Panc1 (cell line): ENCODE results near the gene PRLR. TPM values are rescaled to one million over a fixed set of nuclear protein-coding genes. Genes with fewer than 3 reads are reported as not detected.

ENCODE experiments used
- ATAC-seq: fragments of 200-7000 bp; cut with Tn5 transposase; 2 replicates; pipeline ENCODE4 v1.9.1; 2020; ENCODE audit warnings: mild to moderate bottlenecking, moderate library complexity
- BruUV-seq: library from RNA; stranded (reverse); fragments of 400-500 nt; replicated peaks from 2 replicates; lab custom pipeline; 2021; lab: Mats Ljungman, UMichigan
- CTCF ChIA-PET: fragments of 300-600 bp; sonication (Branson Sonifier 250); formaldehyde crosslinking; loops from one replicate; lab custom pipeline; 2022; ENCODE audit warnings: antibody characterized with exemption; lab: Charles Lee
- POLR2A ChIA-PET: fragments of 300-600 bp; sonication (Branson Sonifier 250); formaldehyde crosslinking; loops from one replicate; lab custom pipeline; 2022; ENCODE audit warnings: antibody characterized with exemption; lab: Charles Lee
- DNase-seq: peaks from one replicate; pipeline ENCODE4 v3.0.0-alpha.2; 2010; ENCODE audit warnings: low read depth, low spot score
- H3K27ac ChIP-seq: 2 replicates; pipeline ENCODE4 v1.5.1; 2011; ENCODE audit warnings: mild to moderate bottlenecking, low read length, inconsistent platforms
- H3K27me3 ChIP-seq: fragments of 200-500 bp; sonication (Bioruptor generic); 2 replicates; pipeline ENCODE4 v1.6.0; 2014; ENCODE audit warnings: low read length, inconsistent platforms; ENCODE audit not compliant: control insufficient read depth, insufficient read depth
- H3K36me3 ChIP-seq: fragments of 200-500 bp; sonication (Bioruptor generic); 2 replicates; pipeline ENCODE4 v1.5.1; 2014; ENCODE audit warnings: inconsistent platforms, mild to moderate bottlenecking, low read length, moderate library complexity; ENCODE audit not compliant: control insufficient read depth, insufficient read depth
- H3K4me1 ChIP-seq: 2 replicates; pipeline ENCODE4 v1.5.1; 2011; ENCODE audit warnings: inconsistent platforms, mild to moderate bottlenecking, low read length, moderate library complexity; ENCODE audit not compliant: control insufficient read depth, insufficient read depth
- H3K4me3 ChIP-seq, 2 experiments: 2 replicates each; pipeline ENCODE4 v1.5.1; 2011 to 2012; ENCODE audit warnings: low read depth in 2 of 2, low read length in 2 of 2, mild to moderate bottlenecking in 2 of 2, inconsistent platforms in 1 of 2, moderate library complexity in 1 of 2
- H3K9me3 ChIP-seq: fragments of 200-500 bp; sonication (Bioruptor generic); 2 replicates; pipeline ENCODE4 v1.5.1; 2014; ENCODE audit warnings: low read depth, mild to moderate bottlenecking, inconsistent platforms, low read length, moderate library complexity; ENCODE audit not compliant: control insufficient read depth, insufficient read depth
- POLR2AphosphoS5 ChIP-seq: IDR thresholded peaks from 2 replicates; pipeline ENCODE4 v1.6.1; 2012; ENCODE audit warnings: mild to moderate bottlenecking, low read depth, low read length, moderate library complexity
- SIN3A ChIP-seq: IDR thresholded peaks from 2 replicates; pipeline ENCODE4 v1.6.1; 2012; ENCODE audit warnings: low read depth, mild to moderate bottlenecking, low read length, moderate library complexity, borderline replicate concordance; ENCODE audit not compliant: insufficient read depth
- TCF7L2 ChIP-seq: IDR thresholded peaks from 2 replicates; pipeline ENCODE4 v1.6.1; 2011; ENCODE audit warnings: mild to moderate bottlenecking, low read depth, low read length, inconsistent platforms
- in situ Hi-C: cut with HindIII; loops from 2 replicates; pipeline ENCODE4 v1.10.0; 2016; ENCODE audit warnings: low sequenced_read_pairs, low pct_unique_long_range_greater_than_20kb
- intact Hi-C: fragments of 100-400 bp; cut with micrococcal nuclease; formaldehyde crosslinking; loops from one replicate; pipeline ENCODE4 v1.10.0; 2022; ENCODE audit not compliant: unreplicated experiment
- total RNA-seq: library from RNA; stranded (reverse); gene quantifications from one replicate; pipeline ENCODE4 v1.2.1, GENCODE V29; 2021; ENCODE audit not compliant: unreplicated experiment
- TF ChIP-seq, protein P1 (sequence below): fragments of 450-650 bp; IDR thresholded peaks from 2 replicates; pipeline ENCODE4 v1.5.1; 2017; ENCODE audit warnings: mild to moderate bottlenecking
- TF ChIP-seq, protein P2 (sequence below), 2 experiments: IDR thresholded peaks; 2 replicates each; pipeline ENCODE4 v1.6.1; 2011 to 2012; ENCODE audit warnings: low read depth in 2 of 2, control low read depth in 1 of 2, low read length in 1 of 2, mild to moderate bottlenecking in 1 of 2, moderate library complexity in 1 of 2; ENCODE audit not compliant: insufficient read depth in 1 of 2

Gene PRLR
- total RNA-seq, 1 experiment from 2014 or later = 0.46 TPM

DNA sequence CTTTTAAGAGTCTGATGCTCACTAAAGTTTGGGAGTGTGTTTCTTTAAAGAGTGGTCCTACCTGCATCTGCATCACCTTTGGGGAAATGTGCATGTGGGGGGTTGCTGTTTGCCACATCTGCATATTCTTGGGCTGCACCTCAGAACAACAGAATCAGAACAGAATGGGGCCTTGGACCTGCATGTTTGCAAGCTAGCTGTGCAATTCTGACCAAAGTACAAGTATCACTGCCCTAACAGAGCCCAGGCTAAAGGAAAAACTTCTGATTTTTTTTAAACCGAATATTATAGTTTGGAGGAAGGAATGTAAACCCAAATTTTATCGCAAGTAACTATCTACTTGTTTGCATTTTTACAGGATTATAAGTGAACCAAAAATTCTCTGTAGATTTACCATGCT lies 34.2 kb upstream of the PRLR start:
- DNase-seq (no peak), ATAC-seq (no peak)
- Histone ChIP-seq H3K4me3 (no peak overlapping the region), H3K9me3 (no peaks in the 10 kb centered on the region), H3K27me3 (no peaks in the 10 kb centered on the region), H3K27ac (no peak overlapping the region), H3K4me1 (no peaks in the 10 kb centered on the region), H3K36me3 (no peaks in the 10 kb centered on the region)
- in situ Hi-C loops = no loop called here
- POLR2A ChIA-PET = no interaction called here
- CTCF ChIA-PET = no interaction called here
- no TSS peak for BruUV-seq
- intact Hi-C loops = no loop called here
- no peak for TF ChIP-seq SIN3A
- TF ChIP-seq, protein P1, sequence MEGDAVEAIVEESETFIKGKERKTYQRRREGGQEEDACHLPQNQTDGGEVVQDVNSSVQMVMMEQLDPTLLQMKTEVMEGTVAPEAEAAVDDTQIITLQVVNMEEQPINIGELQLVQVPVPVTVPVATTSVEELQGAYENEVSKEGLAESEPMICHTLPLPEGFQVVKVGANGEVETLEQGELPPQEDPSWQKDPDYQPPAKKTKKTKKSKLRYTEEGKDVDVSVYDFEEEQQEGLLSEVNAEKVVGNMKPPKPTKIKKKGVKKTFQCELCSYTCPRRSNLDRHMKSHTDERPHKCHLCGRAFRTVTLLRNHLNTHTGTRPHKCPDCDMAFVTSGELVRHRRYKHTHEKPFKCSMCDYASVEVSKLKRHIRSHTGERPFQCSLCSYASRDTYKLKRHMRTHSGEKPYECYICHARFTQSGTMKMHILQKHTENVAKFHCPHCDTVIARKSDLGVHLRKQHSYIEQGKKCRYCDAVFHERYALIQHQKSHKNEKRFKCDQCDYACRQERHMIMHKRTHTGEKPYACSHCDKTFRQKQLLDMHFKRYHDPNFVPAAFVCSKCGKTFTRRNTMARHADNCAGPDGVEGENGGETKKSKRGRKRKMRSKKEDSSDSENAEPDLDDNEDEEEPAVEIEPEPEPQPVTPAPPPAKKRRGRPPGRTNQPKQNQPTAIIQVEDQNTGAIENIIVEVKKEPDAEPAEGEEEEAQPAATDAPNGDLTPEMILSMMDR = no peak
- no peak for TF ChIP-seq TCF7L2
- no peak for TF ChIP-seq POLR2AphosphoS5
- TF ChIP-seq, protein P2, sequence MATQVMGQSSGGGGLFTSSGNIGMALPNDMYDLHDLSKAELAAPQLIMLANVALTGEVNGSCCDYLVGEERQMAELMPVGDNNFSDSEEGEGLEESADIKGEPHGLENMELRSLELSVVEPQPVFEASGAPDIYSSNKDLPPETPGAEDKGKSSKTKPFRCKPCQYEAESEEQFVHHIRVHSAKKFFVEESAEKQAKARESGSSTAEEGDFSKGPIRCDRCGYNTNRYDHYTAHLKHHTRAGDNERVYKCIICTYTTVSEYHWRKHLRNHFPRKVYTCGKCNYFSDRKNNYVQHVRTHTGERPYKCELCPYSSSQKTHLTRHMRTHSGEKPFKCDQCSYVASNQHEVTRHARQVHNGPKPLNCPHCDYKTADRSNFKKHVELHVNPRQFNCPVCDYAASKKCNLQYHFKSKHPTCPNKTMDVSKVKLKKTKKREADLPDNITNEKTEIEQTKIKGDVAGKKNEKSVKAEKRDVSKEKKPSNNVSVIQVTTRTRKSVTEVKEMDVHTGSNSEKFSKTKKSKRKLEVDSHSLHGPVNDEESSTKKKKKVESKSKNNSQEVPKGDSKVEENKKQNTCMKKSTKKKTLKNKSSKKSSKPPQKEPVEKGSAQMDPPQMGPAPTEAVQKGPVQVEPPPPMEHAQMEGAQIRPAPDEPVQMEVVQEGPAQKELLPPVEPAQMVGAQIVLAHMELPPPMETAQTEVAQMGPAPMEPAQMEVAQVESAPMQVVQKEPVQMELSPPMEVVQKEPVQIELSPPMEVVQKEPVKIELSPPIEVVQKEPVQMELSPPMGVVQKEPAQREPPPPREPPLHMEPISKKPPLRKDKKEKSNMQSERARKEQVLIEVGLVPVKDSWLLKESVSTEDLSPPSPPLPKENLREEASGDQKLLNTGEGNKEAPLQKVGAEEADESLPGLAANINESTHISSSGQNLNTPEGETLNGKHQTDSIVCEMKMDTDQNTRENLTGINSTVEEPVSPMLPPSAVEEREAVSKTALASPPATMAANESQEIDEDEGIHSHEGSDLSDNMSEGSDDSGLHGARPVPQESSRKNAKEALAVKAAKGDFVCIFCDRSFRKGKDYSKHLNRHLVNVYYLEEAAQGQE (IDR thresholded peaks at IDR 0.05; ENCODE audit: insufficient read depth in 1 of 2, low read depth in 2 of 2, low read length in 1 of 2) = no peak

DNA sequence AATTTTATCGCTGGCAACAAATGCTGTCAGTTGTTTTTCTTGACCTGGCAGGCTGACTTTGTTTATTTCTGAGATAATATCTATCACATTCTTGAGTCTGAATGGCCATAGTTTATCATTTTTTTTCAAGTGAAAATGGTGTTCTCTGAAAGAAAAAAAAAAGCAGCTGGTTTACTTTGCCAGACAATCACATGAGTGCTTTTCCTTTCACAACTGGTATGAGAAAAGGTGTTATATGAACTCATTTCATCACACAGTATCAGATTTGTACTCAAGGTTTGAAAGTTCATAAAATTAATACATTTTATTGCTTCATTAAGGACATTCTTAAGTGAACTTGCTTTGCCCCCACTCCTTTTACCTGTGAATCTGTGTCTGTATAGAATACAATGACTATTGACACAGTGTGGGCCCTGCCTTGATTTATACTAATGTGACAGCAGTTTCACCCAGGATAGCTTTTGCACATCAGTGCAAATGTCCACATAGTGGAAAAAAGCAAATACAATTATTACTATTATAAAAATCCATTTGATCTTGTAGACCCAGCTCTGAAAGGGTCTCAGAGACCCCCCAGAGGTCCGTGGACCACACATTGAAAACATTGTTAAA lies 33.1 kb upstream of the PRLR start:
- in situ Hi-C loops = no loop called here
- no peak overlapping the region for H3K4me3 ChIP-seq
- no peaks in the 10 kb centered on the region for H3K36me3 ChIP-seq
- TF ChIP-seq SIN3A (no peak), TCF7L2 (no peak), POLR2AphosphoS5 (no peak)
- TF ChIP-seq, protein P2 (IDR thresholded peaks at IDR 0.05; ENCODE audit: insufficient read depth in 1 of 2, low read depth in 2 of 2, low read length in 1 of 2) = no peak
- TF ChIP-seq, protein P1 = no peak
- DNase-seq (no peak), ATAC-seq (no peak)
- H3K27me3 ChIP-seq = no peaks in the 10 kb centered on the region
- H3K4me1 ChIP-seq = no peaks in the 10 kb centered on the region
- ChIA-PET POLR2A (no interaction called here), CTCF (no interaction called here)
- BruUV-seq = no TSS peak
- intact Hi-C loops = no loop called here
- H3K27ac ChIP-seq = no peak overlapping the region
- H3K9me3 ChIP-seq = no peaks in the 10 kb centered on the region
